GM06990 (cell line): ENCODE measurements around the gene VPREB3.

Source experiments
- DNase-seq: peaks from one replicate; pipeline ENCODE4 v3.0.0-alpha.2; 2011; ENCODE audit not compliant: insufficient read length; ENCODE audit errors: extremely low read depth
- H3K27me3 ChIP-seq: replicated peaks from 2 replicates; pipeline ENCODE4 v1.6.0; 2011; ENCODE audit warnings: low read length; ENCODE audit not compliant: control insufficient read depth, insufficient read depth
- H3K36me3 ChIP-seq: 2 replicates; pipeline ENCODE4 v1.5.1; 2011; ENCODE audit warnings: low read length; ENCODE audit not compliant: control insufficient read depth, insufficient read depth
- H3K4me3 ChIP-seq: replicated peaks from 2 replicates; pipeline ENCODE4 v1.5.1; 2011; ENCODE audit warnings: low read depth, mild to moderate bottlenecking, control low read depth, low read length
- TF ChIP-seq, protein P1 (sequence below): IDR thresholded peaks from 2 replicates; pipeline ENCODE4 v1.5.1; 2011; ENCODE audit warnings: low read length, control low read depth, mild to moderate bottlenecking, inconsistent platforms; ENCODE audit not compliant: insufficient read depth, poor library complexity, severe bottlenecking

VPREB3 gene

GRCh38 chr22:23751441-23751996 is 2.7 kb downstream of the VPREB3 start:
- DNase-seq = no peak

GRCh38 chr22:23750714-23751440 is 3.3 kb downstream of the VPREB3 start, which contains the start of gene ZNF70:
ZNF70 (minus strand) TSS chr22:23751112; CDS start chr22:23745140, 5,972 bp downstream.
- Histone ChIP-seq H3K4me3 (peak within 1 kb of the TSS; percentile 80), H3K36me3 (no peaks in the 10 kb centered on the region), H3K27me3 (no peaks in the 10 kb centered on the region)
- TF ChIP-seq, protein P1, sequence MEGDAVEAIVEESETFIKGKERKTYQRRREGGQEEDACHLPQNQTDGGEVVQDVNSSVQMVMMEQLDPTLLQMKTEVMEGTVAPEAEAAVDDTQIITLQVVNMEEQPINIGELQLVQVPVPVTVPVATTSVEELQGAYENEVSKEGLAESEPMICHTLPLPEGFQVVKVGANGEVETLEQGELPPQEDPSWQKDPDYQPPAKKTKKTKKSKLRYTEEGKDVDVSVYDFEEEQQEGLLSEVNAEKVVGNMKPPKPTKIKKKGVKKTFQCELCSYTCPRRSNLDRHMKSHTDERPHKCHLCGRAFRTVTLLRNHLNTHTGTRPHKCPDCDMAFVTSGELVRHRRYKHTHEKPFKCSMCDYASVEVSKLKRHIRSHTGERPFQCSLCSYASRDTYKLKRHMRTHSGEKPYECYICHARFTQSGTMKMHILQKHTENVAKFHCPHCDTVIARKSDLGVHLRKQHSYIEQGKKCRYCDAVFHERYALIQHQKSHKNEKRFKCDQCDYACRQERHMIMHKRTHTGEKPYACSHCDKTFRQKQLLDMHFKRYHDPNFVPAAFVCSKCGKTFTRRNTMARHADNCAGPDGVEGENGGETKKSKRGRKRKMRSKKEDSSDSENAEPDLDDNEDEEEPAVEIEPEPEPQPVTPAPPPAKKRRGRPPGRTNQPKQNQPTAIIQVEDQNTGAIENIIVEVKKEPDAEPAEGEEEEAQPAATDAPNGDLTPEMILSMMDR = peak; percentile 27
- DNase-seq = peak; percentile 89

More at GRCh38 chr22:23751441-23751996, 2.7 kb downstream of the VPREB3 start:
- Histone ChIP-seq H3K36me3 (no peaks in the 10 kb centered on the region), H3K4me3 (peak overlapping the region; percentile 80), H3K27me3 (no peaks in the 10 kb centered on the region)
- TF ChIP-seq, protein P1 = no peak

DNA sequence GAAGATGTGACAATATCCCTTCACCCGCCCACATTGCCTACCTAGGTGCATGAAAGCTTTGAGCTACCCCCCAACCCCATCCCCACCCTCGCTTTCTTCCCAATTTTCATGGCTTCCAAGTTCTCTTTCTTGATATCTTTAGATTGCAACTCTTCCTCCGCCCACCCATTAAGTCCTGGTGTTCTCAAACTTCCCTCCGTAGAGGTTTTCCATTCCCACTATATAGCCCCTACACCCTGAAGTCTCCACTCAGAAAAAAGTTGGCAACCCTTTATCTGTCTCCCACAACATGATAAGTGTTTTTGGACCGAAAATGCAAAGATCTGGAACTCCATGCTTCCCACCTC is 3.9 kb downstream of the VPREB3 start:
- no peak for DNase-seq
- H3K27me3 ChIP-seq = no peaks in the 10 kb centered on the region
- TF ChIP-seq, protein P1 = no peak
- peak overlapping the region; percentile 74 for H3K4me3 ChIP-seq
- no peaks in the 10 kb centered on the region for H3K36me3 ChIP-seq

- TF ChIP-seq, protein P1 = no peak
- H3K36me3 ChIP-seq = no peaks in the 10 kb centered on the region
- no peak overlapping the region; the same call in 1 of the 2 replicates for H3K4me3 ChIP-seq
- DNase-seq = no peak
- no peaks in the 10 kb centered on the region for H3K27me3 ChIP-seq
These were observed 4.4 kb downstream of the VPREB3 start for GRCh38 chr22:23749841-23750301.

DNA sequence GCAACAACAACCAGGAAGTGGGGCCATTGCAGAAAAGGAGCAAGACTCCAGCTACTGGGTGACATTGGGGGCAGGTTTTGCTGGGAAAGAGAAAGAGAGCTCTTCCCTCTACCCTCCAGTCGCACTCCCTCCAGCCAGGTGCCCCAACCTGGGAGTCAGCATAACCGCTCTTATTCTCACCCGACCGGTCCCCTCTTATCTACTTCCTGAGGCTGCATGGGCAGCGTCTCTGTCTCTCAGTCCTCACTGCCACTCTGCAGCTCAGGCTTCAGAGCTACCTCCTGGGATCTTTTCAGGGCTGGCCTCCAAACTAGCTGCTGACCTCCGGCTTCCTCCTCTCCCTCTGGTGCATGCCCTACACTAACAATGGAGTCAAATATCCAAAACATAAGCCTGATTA is 8.4 kb downstream of the VPREB3 start:
- TF ChIP-seq, protein P1 = no peak
- DNase-seq = no peak
- H3K4me3 ChIP-seq = no peak overlapping the region
- no peaks in the 10 kb centered on the region for H3K27me3 ChIP-seq
- no peaks in the 10 kb centered on the region; the same call in none of the 2 replicates for H3K36me3 ChIP-seq
